Esophagus squamous epithelium (tissue), 4 donors: Measurements from ENCODE around the gene VSIG10L.

ENCODE experiments used
- POLR2A ChIP-seq, 4 donors: fragments of 450-650 bp; IDR thresholded peaks; one replicate each; pipeline ENCODE4 v1.6.1; 2017; ENCODE audit warnings: antibody characterized with exemption in 4 of 4, mild to moderate bottlenecking in 4 of 4, moderate library complexity in 3 of 4
- TF ChIP-seq, protein P1 (sequence below), 6 experiments: fragments of 450-650 bp in 4 of 6; fragments of 200-600 bp in 2 of 6; sonication (generic) in 2 of 6; IDR thresholded peaks; one replicate each; pipeline ENCODE4 v1.5.1; 2016 to 2019; ENCODE audit warnings: antibody characterized with exemption in 6 of 6, mild to moderate bottlenecking in 4 of 6, moderate library complexity in 4 of 6

DNA sequence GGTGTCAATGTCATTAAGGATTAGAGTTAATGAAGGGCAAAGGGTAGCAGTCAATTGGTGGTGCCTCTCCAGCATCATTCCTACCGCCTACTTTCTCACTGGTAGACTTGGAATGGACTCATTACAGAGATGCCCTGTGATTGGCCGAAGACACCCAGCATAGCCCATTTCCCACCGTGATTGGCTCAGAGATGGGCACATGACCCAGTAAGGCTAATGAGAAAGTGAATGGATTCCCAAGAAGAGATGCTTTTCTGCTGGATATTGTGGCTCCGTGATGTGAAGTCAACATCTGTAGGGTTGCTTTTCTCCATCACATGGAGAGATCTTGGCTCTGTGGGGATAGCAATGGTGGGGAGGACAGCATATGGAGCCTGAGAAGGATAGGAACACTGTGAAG, 11.6 kb downstream of the VSIG10L start:
- TF ChIP-seq, protein P1, sequence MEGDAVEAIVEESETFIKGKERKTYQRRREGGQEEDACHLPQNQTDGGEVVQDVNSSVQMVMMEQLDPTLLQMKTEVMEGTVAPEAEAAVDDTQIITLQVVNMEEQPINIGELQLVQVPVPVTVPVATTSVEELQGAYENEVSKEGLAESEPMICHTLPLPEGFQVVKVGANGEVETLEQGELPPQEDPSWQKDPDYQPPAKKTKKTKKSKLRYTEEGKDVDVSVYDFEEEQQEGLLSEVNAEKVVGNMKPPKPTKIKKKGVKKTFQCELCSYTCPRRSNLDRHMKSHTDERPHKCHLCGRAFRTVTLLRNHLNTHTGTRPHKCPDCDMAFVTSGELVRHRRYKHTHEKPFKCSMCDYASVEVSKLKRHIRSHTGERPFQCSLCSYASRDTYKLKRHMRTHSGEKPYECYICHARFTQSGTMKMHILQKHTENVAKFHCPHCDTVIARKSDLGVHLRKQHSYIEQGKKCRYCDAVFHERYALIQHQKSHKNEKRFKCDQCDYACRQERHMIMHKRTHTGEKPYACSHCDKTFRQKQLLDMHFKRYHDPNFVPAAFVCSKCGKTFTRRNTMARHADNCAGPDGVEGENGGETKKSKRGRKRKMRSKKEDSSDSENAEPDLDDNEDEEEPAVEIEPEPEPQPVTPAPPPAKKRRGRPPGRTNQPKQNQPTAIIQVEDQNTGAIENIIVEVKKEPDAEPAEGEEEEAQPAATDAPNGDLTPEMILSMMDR (IDR thresholded peaks at IDR 0.05) = no peak
- no peak for TF ChIP-seq POLR2A (IDR thresholded peaks at IDR 0.05)
